MM.1S (cell line): ENCODE measurements around the gene MFAP2.

Experiments used
- CTCF ChIP-seq: fragments of 300-600 bp; sonication (generic); IDR thresholded peaks from 2 replicates; pipeline ENCODE4 v1.5.1; 2016; ENCODE audit warnings: antibody characterized with exemption, low read length, mixed read lengths
- EZH2 ChIP-seq: fragments of 300-600 bp; sonication (generic); optimal IDR thresholded peaks from 2 replicates; pipeline ENCODE3; 2017; ENCODE audit warnings: low read depth, mild to moderate bottlenecking, antibody characterized with exemption, low read length, mixed read lengths
- EZH2phosphoT487 ChIP-seq: fragments of 300-600 bp; sonication (generic); IDR thresholded peaks from 2 replicates; pipeline ENCODE4 v1.6.1; 2018; ENCODE audit warnings: antibody characterized with exemption, low read length

GRCh38 chr1:16968372-16968771 is 12.0 kb downstream of the MFAP2 start:
- TF ChIP-seq CTCF = no peak
- no peak for TF ChIP-seq EZH2phosphoT487
- TF ChIP-seq EZH2 = no peak
